HG03039 (cell line): Measurements from ENCODE around the gene ZNF14.
"Not testable (repeated sequence)": the region's sequence is repeated elsewhere in the genome, so short reads cannot be mapped to it uniquely, and the experiment has no call there.

Experiments used
- ATAC-seq: cut with Tn5 transposase; IDR thresholded peaks from one replicate; pipeline ENCODE4 v1.9.1; 2021; ENCODE audit warnings: mild to moderate bottlenecking, moderate library complexity; ENCODE audit not compliant: unreplicated experiment

The ZNF14 gene

DNA sequence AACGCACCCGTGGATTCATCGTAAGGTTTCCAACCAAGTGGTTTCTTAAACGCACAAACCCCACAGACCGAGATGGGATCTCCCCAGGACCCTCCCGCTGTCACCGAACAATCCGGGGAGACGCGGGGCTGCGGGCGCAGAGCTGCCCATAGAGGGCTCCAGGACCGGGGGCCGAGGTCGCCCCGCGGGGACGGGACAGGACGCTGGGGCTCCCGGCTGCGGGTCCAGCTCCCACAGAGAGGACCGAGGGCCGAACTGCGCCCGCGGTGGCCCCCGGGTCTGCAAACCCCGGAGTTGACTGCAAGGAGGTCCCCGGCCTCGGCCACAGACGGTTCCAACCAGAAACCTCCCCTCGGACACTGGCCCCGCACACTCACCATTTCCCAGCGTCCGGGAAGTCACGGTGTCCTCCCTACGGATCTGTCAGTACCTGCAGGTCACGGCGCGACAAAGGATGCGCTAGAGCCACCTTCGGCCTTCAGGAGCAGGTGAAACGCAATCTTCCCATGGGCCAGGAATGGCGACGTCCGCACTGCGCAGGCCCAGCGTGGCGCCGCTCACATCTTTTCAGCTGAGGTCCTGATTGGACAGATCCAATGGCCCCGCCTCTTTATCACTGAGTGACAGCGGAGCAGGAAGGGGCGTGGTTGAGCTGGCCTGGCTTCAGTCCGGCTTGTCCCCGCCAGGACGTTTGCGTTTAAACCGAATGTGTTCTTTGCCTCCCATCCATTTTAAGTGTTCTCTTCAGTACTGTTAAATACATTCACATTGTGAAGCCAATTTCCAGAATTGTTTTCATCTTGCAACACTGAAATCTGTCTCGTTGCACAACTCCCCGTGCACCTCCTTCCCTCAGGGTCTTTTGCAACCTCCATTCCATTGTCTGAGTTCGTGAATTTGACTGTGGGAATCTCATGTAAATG is at the start of gene ZNF14:
TSS of gene ZNF14 (minus strand) at position 534 of the 923 bp plus-strand sequence. CDS start at position 380, 154 bp downstream.
- peak; percentile 98 for ATAC-seq

GRCh38 chr19:19781791-19782190 is 48.9 kb upstream of the ZNF14 start:
- ATAC-seq, result not testable (repeated sequence)

- ATAC-seq, result no peak
Observed at GRCh38 chr19:19778666-19779065, 45.8 kb upstream of the ZNF14 start.

DNA sequence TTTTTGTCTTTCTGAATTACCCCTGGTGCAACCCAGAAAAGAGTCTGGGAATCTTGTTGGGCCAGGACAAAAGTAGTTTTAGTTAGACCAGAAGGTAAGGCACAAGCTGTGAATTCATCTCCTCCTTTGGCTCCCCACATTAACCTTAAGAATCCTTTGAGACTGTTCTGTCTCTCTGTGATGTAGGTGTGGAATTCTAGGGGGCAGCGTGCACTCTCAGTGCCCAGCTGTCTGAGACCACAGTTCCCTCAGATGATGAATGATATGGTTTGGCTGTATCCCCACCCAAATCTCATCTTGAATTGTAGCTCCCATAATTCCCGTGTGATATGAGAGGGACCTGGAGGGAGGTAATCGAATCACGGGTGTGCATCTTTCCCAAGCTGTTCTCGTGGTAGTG is 44.8 kb upstream of the ZNF14 start:
- ATAC-seq, result no peak

DNA sequence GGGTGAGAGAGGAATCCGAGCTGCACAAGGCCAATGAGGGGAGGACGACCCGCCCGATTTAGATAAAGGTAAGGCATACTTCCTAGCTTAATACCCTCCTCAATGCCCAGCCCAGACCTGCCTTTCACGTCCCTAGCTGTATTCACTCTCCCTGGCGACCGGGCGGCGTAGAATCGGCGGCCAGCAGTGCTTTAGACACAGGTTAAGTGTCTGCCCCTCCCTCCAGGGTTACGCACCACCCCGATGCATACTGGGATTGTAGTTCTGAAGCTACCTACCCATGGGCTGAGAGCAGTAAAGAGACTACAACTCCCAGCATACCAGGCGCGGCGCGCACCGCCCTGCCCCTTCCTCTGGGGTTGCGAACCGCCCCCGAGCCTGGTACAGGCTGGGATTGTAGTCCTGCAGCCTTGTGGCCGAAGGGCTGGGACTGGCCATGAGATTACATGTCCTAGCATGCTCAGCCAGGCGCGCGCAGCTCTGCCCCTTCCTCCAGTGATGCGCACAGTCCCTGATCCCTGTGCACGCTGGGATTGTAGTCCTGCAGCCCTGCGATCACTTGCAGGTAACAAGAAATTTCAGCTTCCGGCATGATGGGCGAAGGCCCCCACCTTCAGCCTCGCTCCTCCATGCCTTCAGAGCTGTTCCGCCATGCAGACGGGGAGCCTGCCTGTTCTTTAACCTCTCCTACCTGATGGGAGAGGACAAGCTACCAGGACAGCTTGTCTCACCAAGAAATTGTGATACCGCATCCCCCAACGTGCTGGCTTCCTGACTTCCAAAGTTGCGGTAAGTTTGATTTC is 43.5 kb upstream of the ZNF14 start:
- ATAC-seq, result peak; percentile 95

DNA sequence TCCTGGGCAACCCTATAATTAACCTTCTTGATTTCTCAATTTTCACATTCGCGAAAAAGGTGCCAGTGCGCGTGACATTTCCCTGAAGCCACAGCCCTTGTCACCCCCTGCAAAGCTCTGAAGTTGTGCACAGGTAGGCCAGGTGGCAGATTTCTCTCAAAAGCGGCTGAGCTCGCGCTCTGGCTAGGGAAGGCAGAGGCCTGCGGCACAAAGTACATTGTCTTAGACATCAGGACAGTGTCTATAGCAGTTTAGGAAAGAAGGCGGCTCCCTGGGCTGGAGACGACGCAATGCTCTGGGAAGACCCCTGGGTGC is 42.9 kb upstream of the ZNF14 start:
- peak; percentile 11 for ATAC-seq

DNA sequence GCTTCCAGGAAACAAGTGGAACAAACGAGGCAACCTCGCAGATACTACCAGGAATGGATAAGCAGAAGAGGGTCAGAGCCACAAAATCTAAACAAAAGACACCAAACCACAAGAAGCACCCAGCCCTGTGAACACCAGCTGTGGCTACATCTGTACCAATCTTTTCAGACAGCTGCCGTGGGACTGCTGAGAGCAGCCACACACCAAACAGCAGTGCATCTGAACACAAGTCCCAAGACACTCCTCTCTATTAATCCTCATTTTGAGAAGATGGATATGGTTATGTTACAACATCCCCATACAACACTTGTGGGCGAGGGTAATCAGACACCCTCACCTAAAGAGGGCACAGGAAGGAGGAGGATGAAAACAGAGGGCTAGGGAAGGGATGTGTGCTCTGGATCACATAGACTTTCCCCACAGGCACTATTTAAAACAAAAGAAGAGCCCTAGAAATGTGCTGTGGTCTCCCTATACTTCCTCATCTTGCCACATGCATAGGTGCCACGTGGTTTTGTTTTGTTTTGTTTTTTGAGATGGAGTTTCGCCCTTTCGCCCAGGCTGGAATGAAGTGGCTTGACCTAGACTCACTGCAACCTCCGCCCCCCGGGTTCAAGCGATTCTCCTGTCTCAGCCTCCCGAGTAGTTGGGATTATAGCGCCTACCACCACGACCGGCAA is 41.6 kb upstream of the ZNF14 start:
- no peak for ATAC-seq

DNA sequence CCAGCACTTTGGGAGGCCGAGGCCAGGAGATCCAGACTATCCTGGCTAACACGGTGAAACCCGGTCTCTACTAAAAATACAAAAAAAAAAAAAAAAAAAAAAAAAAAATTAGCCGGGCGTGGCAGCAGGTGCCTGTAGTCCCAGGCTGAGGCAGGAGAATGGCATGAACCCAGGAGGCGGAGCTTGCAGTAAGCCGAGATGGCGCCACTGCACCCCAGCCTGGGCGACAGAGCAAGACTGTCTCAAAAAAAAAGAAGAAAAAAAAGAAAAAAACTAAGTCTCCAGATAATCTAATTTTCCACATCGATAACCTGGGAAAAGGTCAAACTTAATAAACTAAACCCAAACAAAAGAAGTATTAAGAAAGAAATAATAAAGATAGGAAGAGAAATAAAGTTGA is 39.1 kb upstream of the ZNF14 start:
- ATAC-seq, result not testable (repeated sequence)

- ATAC-seq, result not testable (repeated sequence)
Observed at GRCh38 chr19:19769971-19770370, 37.1 kb upstream of the ZNF14 start.

DNA sequence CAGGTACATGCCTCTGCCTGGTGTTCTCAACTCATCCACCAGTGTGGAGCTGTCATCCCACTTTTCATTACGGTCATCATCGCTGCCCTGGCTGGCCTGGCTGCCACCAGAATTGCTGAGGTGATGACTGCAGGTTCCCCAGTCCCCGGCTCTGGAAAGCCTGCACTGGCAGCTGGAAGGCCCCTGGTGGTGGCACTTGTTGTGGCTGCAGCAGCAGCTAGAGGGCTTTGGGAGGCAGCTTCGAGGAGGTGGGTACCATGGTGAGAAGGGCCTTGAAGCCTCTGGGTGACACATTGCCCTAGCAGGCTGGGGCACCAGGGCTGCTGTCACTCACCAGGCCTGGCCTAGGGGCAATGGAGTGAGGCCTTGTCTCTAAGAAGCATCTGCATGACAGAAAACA is 25.3 kb upstream of the ZNF14 start:
- no peak for ATAC-seq

DNA sequence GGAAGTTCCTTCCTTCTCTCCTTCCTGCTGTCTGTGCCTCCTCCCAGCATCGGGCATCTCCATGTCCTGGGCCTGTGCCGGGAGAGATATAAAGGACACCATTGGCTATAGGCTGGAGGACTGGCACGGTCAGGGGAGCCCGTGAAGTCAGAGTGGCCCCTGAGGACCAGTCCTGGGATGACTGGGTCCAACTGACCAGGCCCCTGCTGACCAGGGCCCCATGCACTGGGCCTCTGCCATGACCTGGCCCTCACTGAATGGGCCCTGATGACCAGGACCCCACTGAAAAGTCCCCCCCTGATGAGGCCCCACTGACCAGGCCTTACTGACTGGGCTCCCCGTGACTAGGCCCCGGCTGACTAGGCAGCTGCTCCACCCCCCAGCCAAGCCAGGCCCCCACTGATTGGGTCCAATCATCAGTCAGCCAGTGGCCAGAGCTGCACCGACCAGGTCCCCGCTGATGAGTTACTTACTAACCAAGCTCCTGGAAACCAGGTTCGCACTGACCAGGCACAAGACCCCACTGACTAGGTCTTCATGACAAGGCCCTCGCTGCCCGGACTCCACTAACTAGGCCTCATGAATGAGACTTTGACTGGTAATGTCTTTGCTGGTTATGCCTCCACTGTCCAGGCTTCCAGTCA is 20.0 kb upstream of the ZNF14 start:
- no peak for ATAC-seq

- ATAC-seq, result no peak
Observed at GRCh38 chr19:19751846-19752245, 18.9 kb upstream of the ZNF14 start.

DNA sequence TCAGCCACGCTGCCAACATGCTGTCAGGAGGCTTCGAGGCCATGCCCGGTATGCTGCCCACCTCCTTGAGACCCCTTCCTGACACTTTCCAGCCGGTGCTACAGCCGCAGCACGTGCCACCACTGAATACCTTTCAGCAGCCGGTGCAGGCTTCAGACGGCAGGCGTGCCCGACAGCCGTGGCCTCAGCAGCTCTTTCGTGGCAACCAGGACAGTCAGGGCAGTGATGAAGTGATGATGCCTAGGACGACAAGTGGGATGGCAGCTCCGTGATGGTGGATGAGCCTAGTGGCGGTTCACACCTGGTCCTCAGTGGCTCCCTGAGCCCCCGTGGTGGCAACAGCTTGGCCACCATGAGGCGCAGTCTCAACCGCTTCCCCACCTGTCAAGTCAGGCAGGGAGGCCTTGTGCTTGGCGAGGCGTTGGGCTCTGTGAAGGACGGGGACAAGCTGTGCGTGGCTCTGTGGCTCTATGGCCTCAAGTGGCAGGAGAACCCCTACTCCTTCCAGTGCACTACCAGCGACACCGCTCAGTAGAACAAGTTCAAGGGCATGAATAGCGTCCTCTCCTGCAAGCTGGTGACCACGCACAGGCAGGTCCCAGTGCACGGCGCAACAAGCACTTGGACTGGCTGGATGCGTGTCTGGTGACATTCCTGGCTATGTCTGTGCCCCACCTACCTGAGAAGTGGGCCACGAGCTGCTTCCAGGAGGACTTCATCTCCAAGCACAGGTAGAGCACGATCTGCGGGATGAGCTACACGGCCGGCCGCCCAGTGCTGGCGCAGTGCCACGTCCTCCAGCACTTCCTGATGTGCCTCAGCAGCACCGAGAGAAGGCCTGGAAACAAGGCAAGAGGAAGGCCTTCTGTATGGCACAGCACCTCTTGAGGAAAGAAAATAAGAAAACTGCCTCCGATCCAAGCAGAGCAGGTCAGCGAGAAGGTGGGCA is 18.2 kb upstream of the ZNF14 start:
- no peak for ATAC-seq

DNA sequence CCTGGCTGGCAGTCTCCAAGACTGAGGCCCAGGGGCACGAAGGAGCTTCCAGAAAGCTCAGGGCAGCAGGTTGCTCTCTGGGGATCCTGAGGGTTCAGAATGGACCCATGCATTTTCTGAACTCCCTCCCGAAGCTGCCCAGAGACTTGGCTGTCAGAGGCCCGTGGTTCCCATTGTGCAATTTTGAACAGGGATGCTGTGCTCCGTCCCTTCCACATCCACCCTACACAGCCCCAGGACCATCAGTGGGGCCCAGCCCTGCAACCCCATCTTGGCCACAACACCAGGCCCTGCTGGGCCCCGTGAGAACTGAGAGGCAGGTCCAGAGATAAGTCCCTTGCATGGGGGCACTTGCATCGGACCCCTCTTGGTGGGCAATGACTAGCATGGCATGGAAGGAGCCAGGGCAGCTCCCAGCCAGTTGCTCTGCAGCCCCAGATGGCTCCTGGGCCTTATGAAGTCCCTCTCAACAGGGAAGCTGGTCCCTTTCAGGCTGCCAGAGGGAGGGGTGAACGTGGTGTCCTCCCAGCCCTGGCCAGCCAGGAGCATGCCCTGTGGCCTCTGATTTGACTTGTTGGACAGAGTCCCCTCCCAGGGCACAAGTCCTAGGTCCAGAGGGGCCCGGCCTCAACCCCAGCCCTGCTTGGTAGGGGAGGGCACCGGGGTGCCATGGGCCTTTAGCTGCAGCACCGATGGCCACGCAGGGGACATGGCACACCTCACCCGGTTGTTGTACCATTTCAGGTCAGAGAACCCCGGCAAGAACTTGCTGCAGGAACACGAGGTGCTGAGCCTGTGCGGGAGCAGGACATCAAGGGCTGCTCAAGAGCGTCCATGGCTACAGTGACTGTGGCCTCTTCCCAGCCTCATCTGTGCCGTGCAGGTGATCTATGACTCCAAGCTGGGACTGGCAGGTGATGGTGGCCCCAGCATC is 17.3 kb upstream of the ZNF14 start:
- ATAC-seq, result no peak

DNA sequence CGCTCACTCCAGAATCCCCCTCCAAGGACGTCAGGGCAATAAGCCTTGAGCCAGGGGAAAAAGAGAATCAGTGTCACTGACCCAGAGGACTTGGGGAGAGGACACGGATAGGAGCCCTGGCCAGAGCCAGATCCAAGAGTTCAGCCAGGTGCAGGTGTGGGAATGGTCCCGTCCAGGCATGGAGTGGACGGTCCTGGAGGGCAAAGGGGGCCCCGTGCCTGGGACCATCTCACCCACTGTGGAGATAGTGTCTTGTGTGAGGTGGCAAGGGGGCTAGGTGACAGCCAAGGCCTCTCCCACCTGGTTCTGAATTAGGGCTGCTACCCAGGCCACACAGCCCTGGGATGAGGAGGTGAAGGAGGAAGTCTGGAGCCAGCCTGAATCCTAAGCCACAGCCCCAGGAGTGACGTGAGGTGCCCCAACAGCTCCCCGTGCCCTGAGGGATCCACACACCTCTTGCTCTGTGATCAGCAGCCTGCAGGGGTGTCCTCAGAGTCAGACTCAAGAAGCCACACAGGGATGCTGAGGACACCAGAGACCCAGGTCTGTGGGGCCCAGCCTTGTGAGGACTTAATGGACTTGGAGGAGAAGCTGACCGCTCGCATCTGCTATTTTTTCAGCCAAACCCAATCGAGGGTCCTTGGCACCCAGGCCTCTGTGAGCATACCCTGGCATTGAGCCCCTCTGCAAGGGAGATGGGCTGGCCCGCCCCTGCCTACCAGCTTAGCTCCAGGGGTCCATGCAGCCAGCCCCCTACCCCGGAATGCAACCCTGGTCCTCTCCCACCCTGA is 16.4 kb upstream of the ZNF14 start:
- no peak for ATAC-seq

DNA sequence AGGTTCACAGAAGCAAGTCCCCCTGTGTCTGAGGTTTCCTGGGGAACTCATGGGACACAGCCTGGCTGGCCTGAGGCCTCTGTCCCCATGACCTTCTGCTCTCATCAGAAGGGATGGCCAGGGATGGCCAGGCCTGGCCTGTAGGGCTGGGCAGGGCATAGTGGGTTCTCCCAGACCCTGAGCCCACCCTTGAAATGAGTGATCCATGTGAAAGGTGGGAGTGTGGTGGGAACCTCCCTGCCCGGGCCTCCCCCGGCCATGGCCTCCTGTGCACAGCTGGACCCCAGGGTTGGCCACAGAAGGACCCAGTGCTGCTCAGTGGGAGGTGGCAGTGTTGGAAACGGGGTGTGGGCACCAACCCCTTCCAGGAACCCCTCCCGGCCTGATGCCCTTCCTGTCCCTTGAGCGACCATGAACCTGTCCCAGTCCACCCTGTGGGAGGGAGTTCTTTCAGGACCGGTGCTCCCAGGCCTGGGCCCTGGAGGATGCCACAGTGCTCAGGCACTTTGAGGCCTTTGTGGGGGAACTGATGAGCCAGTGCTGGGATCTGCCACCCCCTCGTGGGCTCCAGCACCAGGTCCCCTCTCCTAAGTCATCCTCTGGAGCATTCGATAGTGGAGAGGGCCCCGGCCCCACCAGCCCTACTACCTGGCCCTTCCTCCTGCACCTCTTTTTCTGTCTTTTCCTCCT is 15.5 kb upstream of the ZNF14 start:
- ATAC-seq, result no peak
